Suprapubic skin (tissue), 4 donors: ENCODE data around the gene OTUD7B. TPM values are rescaled to one million over a fixed set of nuclear protein-coding genes. Genes with fewer than 3 reads are reported as not detected.

Source experiments
- DNase-seq, 2 donors: peaks; one replicate each; pipeline ENCODE4 v3.0.0-alpha.2; 2019; ENCODE audit warnings: low spot score in 2 of 2
- H3K27ac ChIP-seq: fragments of 200-600 bp; sonication (generic); one replicate; pipeline ENCODE4 v1.5.1; 2019
- H3K27me3 ChIP-seq: fragments of 200-600 bp; sonication (generic); one replicate; pipeline ENCODE4 v1.5.1; 2019
- H3K36me3 ChIP-seq: fragments of 200-600 bp; sonication (generic); one replicate; pipeline ENCODE4 v1.5.1; 2019
- H3K4me1 ChIP-seq: fragments of 200-600 bp; sonication (generic); one replicate; pipeline ENCODE4 v1.5.1; 2019
- H3K4me3 ChIP-seq: fragments of 200-600 bp; sonication (generic); one replicate; pipeline ENCODE4 v1.5.1; 2019; ENCODE audit warnings: mild to moderate bottlenecking
- H3K9me3 ChIP-seq: fragments of 200-600 bp; sonication (generic); one replicate; pipeline ENCODE4 v1.5.1; 2019
- CTCF ChIP-seq, 2 donors: fragments of 200-600 bp in 1 of 2; fragments of 450-650 bp in 1 of 2; sonication (generic) in 1 of 2; IDR thresholded peaks; one replicate each; pipeline ENCODE4 v1.5.1; 2016 to 2019; ENCODE audit warnings: antibody characterized with exemption in 2 of 2, mild to moderate bottlenecking in 1 of 2, moderate library complexity in 1 of 2
- EP300 ChIP-seq: sonication (generic); formaldehyde crosslinking; IDR thresholded peaks from one replicate; pipeline ENCODE4 v1.6.1; 2017; ENCODE audit warnings: antibody characterized with exemption
- POLR2A ChIP-seq, 2 donors: fragments of 450-650 bp; IDR thresholded peaks; one replicate each; pipeline ENCODE4 v1.6.1; 2017; ENCODE audit warnings: antibody characterized with exemption in 2 of 2, mild to moderate bottlenecking in 2 of 2, moderate library complexity in 2 of 2
- POLR2AphosphoS5 ChIP-seq, 3 donors: sonication (generic); formaldehyde crosslinking; IDR thresholded peaks; one replicate each; pipeline ENCODE4 v1.6.1; 2017; ENCODE audit warnings: antibody characterized with exemption in 3 of 3
- WGBS: methylation state at CpG from one replicate; pipeline ENCODE4 v1.1.5; 2018; 5-methylcytosine and 5-hydroxymethylcytosine counted together
- total RNA-seq, 4 donors: library from RNA; depleted of rRNA; stranded (reverse); fragments of >200 nt; gene quantifications; one replicate each; pipeline ENCODE4 v1.1.0, GENCODE V29; 2016

The OTUD7B gene
- total RNA-seq, 4 donors from 2014 or later, result 11.0 to 19.2 (median 15.0) TPM

GRCh38 chr1:150051089-150051373 lies 40.5 kb upstream of the OTUD7B start:
- TF ChIP-seq EP300, result no peak
- no peak for TF ChIP-seq POLR2AphosphoS5 (IDR thresholded peaks at IDR 0.05)
- TF ChIP-seq CTCF (IDR thresholded peaks at IDR 0.05), result no peak
- no peak for TF ChIP-seq POLR2A (IDR thresholded peaks at IDR 0.05)
- no peak overlapping the region for H3K4me3 ChIP-seq
- H3K4me1 ChIP-seq, result no peaks in the 10 kb centered on the region
- DNase-seq, result no peak
- no peaks in the 10 kb centered on the region for H3K9me3 ChIP-seq
- no peak overlapping the region for H3K27ac ChIP-seq
- no peaks in the 10 kb centered on the region for H3K36me3 ChIP-seq
- no peaks in the 10 kb centered on the region for H3K27me3 ChIP-seq
- 66% methylated on average over 7 of the region's 7 CpGs for WGBS

- TF ChIP-seq CTCF (IDR thresholded peaks at IDR 0.05) (no peak), EP300 (no peak), POLR2AphosphoS5 (IDR thresholded peaks at IDR 0.05) (no peak), POLR2A (IDR thresholded peaks at IDR 0.05) (no peak)
- Histone ChIP-seq H3K4me3 (no peak overlapping the region), H3K27ac (no peak overlapping the region), H3K4me1 (no peaks in the 10 kb centered on the region), H3K27me3 (no peaks in the 10 kb centered on the region), H3K36me3 (no peaks in the 10 kb centered on the region), H3K9me3 (no peaks in the 10 kb centered on the region)
- WGBS, result 100% methylated on average over 2 of the region's 2 CpGs
- no peak for DNase-seq
Measured at GRCh38 chr1:150049926-150050325, 39.4 kb upstream of the OTUD7B start.

GRCh38 chr1:150034336-150034735 lies 23.8 kb upstream of the OTUD7B start:
- H3K36me3 ChIP-seq, result no peaks in the 10 kb centered on the region
- no peaks in the 10 kb centered on the region for H3K9me3 ChIP-seq
- no peaks in the 10 kb centered on the region for H3K27me3 ChIP-seq
- DNase-seq, result no peak
- TF ChIP-seq POLR2A (IDR thresholded peaks at IDR 0.05), result no peak
- no peak for TF ChIP-seq EP300
- TF ChIP-seq CTCF (IDR thresholded peaks at IDR 0.05), result no peak
- no peak for TF ChIP-seq POLR2AphosphoS5 (IDR thresholded peaks at IDR 0.05)
- H3K4me1 ChIP-seq, result no peaks in the 10 kb centered on the region
- no peak overlapping the region for H3K27ac ChIP-seq
- no peak overlapping the region for H3K4me3 ChIP-seq

- Histone ChIP-seq H3K36me3 (no peaks in the 10 kb centered on the region), H3K27ac (no peak overlapping the region), H3K9me3 (no peaks in the 10 kb centered on the region), H3K4me3 (no peak overlapping the region), H3K27me3 (no peaks in the 10 kb centered on the region), H3K4me1 (no peaks in the 10 kb centered on the region)
- TF ChIP-seq CTCF (IDR thresholded peaks at IDR 0.05), result no peak
- no peak for TF ChIP-seq POLR2A (IDR thresholded peaks at IDR 0.05)
- TF ChIP-seq POLR2AphosphoS5 (IDR thresholded peaks at IDR 0.05), result no peak
- TF ChIP-seq EP300, result no peak
- WGBS, result 100% methylated on average over 1 of the region's 1 CpG
- no peak for DNase-seq
Measured at GRCh38 chr1:150028322-150028721, 17.8 kb upstream of the OTUD7B start.

GRCh38 chr1:150024156-150024555 lies 13.6 kb upstream of the OTUD7B start:
- no peaks in the 10 kb centered on the region for H3K27me3 ChIP-seq
- no peak overlapping the region for H3K4me3 ChIP-seq
- H3K36me3 ChIP-seq, result no peaks in the 10 kb centered on the region
- DNase-seq, result no peak
- H3K4me1 ChIP-seq, result no peaks in the 10 kb centered on the region
- 92% methylated on average over 2 of the region's 2 CpGs for WGBS
- H3K27ac ChIP-seq, result no peak overlapping the region
- TF ChIP-seq POLR2A (IDR thresholded peaks at IDR 0.05) (no peak), POLR2AphosphoS5 (IDR thresholded peaks at IDR 0.05) (no peak), EP300 (no peak), CTCF (IDR thresholded peaks at IDR 0.05) (no peak)
- H3K9me3 ChIP-seq, result no peaks in the 10 kb centered on the region
